Stimulated activated CD4-positive, alpha-beta T cell treated with anti-CD3 and anti-CD28 coated beads, Interleukin-12 subunit alpha, Interleukin-12 subunit beta, amount 100 ng/mL, for 24 hours (primary cell): ENCODE data around the gene RELN.

Experiments used
- DNase-seq, 2 experiments: peaks; one replicate each; pipeline ENCODE4 v3.0.0-alpha.2; 2020; ENCODE audit warnings: low read depth in 2 of 2

The RELN gene

GRCh38 chr7:103989785-103990767 is 618 bp upstream of the RELN start:
- DNase-seq, result no peak

- DNase-seq, result no peak
Observed at GRCh38 chr7:103988468-103989199, 824 bp downstream of the RELN start.

GRCh38 chr7:103987451-103987850 is 2.0 kb downstream of the RELN start:
- no peak for DNase-seq

GRCh38 chr7:103985565-103986126 is 3.8 kb downstream of the RELN start:
- no peak for DNase-seq

GRCh38 chr7:103984050-103984449 is 5.4 kb downstream of the RELN start:
- no peak for DNase-seq

GRCh38 chr7:103983201-103983977 is 6.1 kb downstream of the RELN start:
- DNase-seq, result no peak

- no peak for DNase-seq
Observed at GRCh38 chr7:103981003-103981423, 8.4 kb downstream of the RELN start.

GRCh38 chr7:103972779-103973434 is 16.6 kb downstream of the RELN start:
- no peak for DNase-seq

- no peak for DNase-seq
Observed at GRCh38 chr7:103967401-103967800, 22.1 kb downstream of the RELN start.

GRCh38 chr7:103966593-103967277 is 22.7 kb downstream of the RELN start:
- no peak for DNase-seq

- DNase-seq, result no peak
Observed at GRCh38 chr7:103964269-103964668, 25.2 kb downstream of the RELN start.

- no peak for DNase-seq
Observed at GRCh38 chr7:103962070-103962469, 27.4 kb downstream of the RELN start.

GRCh38 chr7:103958284-103958818 is 31.1 kb downstream of the RELN start:
- no peak for DNase-seq

GRCh38 chr7:103955985-103956384 is 33.5 kb downstream of the RELN start:
- no peak for DNase-seq

- DNase-seq, result no peak
Observed at GRCh38 chr7:103952408-103952807, 37.0 kb downstream of the RELN start.

GRCh38 chr7:103951311-103951710 is 38.1 kb downstream of the RELN start:
- DNase-seq, result no peak

GRCh38 chr7:103949374-103949773 is 40.1 kb downstream of the RELN start:
- DNase-seq, result no peak

- DNase-seq, result no peak
Observed at GRCh38 chr7:103947026-103947655, 42.3 kb downstream of the RELN start.

- no peak for DNase-seq
Observed at GRCh38 chr7:103944230-103944900, 45.1 kb downstream of the RELN start.
